Activated CD8-positive, alpha-beta memory T cell treated with anti-CD3 and anti-CD28 coated beads for 36 hours (primary cell): Measurements from ENCODE around the gene MPHOSPH6. TPM values are rescaled to one million over a fixed set of nuclear protein-coding genes. Genes with fewer than 3 reads are reported as not detected.
"Not testable (repeated sequence)": the region's sequence is repeated elsewhere in the genome, so short reads cannot be mapped to it uniquely, and the experiment has no call there.

Source experiments
- CTCF ChIA-PET: fragments of 350-600 bp; sonication (Branson Sonifier 250); formaldehyde crosslinking; loops from one replicate; lab custom pipeline; 2021; ENCODE audit warnings: antibody characterized with exemption; lab: Charles Lee
- POLR2A ChIA-PET: fragments of 350-600 bp; sonication (Branson Sonifier 250); formaldehyde crosslinking; loops from one replicate; lab custom pipeline; 2021; ENCODE audit warnings: antibody characterized with exemption; lab: Charles Lee
- total RNA-seq, 2 experiments: library from RNA; stranded (reverse); gene quantifications; one replicate each; pipeline ENCODE4 v1.2.3, GENCODE V29; 2021

Gene MPHOSPH6
- 10 to 100 TPM; 47.9 to 49.0 TPM for total RNA-seq

- POLR2A ChIA-PET: no interaction called here
- CTCF ChIA-PET: interaction anchor here (1.0 to 1.4 kb wide), 3 partner anchors 11 to 60 kb away, joined by 3 to 5 read pairs (median 3); no protein-coding TSS in a partner anchor
Measured at GRCh38 chr16:82169861-82170845, at the start of gene MPHOSPH6. TSS of gene MPHOSPH6 (minus strand) at chr16:82170224. CDS start at chr16:82170175, 49 bp downstream.

GRCh38 chr16:82219298-82219697 lies 49.3 kb upstream of the MPHOSPH6 start:
- CTCF ChIA-PET: no interaction called here
- POLR2A ChIA-PET: no interaction called here

- POLR2A ChIA-PET, CTCF ChIA-PET: not testable (repeated sequence)
Measured at GRCh38 chr16:82209314-82209713, 39.3 kb upstream of the MPHOSPH6 start.

- ChIA-PET POLR2A (no interaction called here), CTCF (no interaction called here)
Measured at GRCh38 chr16:82203198-82203597, 33.2 kb upstream of the MPHOSPH6 start.

GRCh38 chr16:82201926-82202325 lies 31.9 kb upstream of the MPHOSPH6 start:
- ChIA-PET CTCF (no interaction called here), POLR2A (no interaction called here)

GRCh38 chr16:82201351-82201750 lies 31.3 kb upstream of the MPHOSPH6 start:
- ChIA-PET POLR2A (no interaction called here), CTCF (no interaction called here)

GRCh38 chr16:82199209-82199608 lies 29.2 kb upstream of the MPHOSPH6 start:
- CTCF ChIA-PET: interaction anchor here (1.0 kb wide), 1 partner anchor 11 kb away, joined by 5 read pairs; no protein-coding TSS in a partner anchor
- POLR2A ChIA-PET: no interaction called here

GRCh38 chr16:82197540-82198240 lies 27.7 kb upstream of the MPHOSPH6 start:
- CTCF ChIA-PET: interaction anchor here (0.8 kb wide), 1 partner anchor 32 kb away, joined by 3 read pairs; no protein-coding TSS in a partner anchor
- POLR2A ChIA-PET: no interaction called here

- CTCF ChIA-PET: no interaction called here
- POLR2A ChIA-PET: no interaction called here
Measured at GRCh38 chr16:82195917-82196494, 26.0 kb upstream of the MPHOSPH6 start.

GRCh38 chr16:82194086-82194485 lies 24.1 kb upstream of the MPHOSPH6 start:
- ChIA-PET CTCF (interaction anchor here (0.5 kb wide), 1 partner anchor 26 kb away, joined by 3 read pairs; no protein-coding TSS in a partner anchor), POLR2A (no interaction called here)

GRCh38 chr16:82192665-82193064 lies 22.6 kb upstream of the MPHOSPH6 start:
- CTCF ChIA-PET: interaction anchor here (1.0 kb wide), 1 partner anchor 23 kb away, joined by 3 read pairs; the partner anchor contains the start of gene MPHOSPH6
- POLR2A ChIA-PET: no interaction called here

- CTCF ChIA-PET: no interaction called here
- POLR2A ChIA-PET: no interaction called here
Measured at GRCh38 chr16:82190386-82190785, 20.4 kb upstream of the MPHOSPH6 start.

GRCh38 chr16:82187829-82188228 lies 17.8 kb upstream of the MPHOSPH6 start:
- ChIA-PET CTCF (no interaction called here), POLR2A (no interaction called here)

- ChIA-PET POLR2A (no interaction called here), CTCF (no interaction called here)
Measured at GRCh38 chr16:82185012-82185411, 15.0 kb upstream of the MPHOSPH6 start.

- ChIA-PET CTCF (no interaction called here), POLR2A (no interaction called here)
Measured at GRCh38 chr16:82184213-82184612, 14.2 kb upstream of the MPHOSPH6 start.

GRCh38 chr16:82183004-82183397 lies 13.0 kb upstream of the MPHOSPH6 start:
- ChIA-PET POLR2A (no interaction called here), CTCF (no interaction called here)

GRCh38 chr16:82182266-82183003 lies 12.4 kb upstream of the MPHOSPH6 start:
- CTCF ChIA-PET: interaction anchor here (1.8 kb wide), 1 partner anchor 13 kb away, joined by 5 read pairs; the partner anchor contains the start of gene MPHOSPH6
- POLR2A ChIA-PET: interaction anchor here (0.5 kb wide), 1 partner anchor 1654 kb away, joined by 6 read pairs; no protein-coding TSS in a partner anchor

- ChIA-PET POLR2A (interaction anchor here (0.5 kb wide), 1 partner anchor 1655 kb away, joined by 6 read pairs; no protein-coding TSS in a partner anchor), CTCF (interaction anchor here (1.8 kb wide), 1 partner anchor 12 kb away, joined by 5 read pairs; the partner anchor contains the start of gene MPHOSPH6)
Measured at GRCh38 chr16:82181461-82182185, 11.6 kb upstream of the MPHOSPH6 start.
